Kidney capillary endothelial cell (primary cell): ENCODE measurements around the gene LTB4R.
"Not testable (repeated sequence)": the region's sequence is repeated elsewhere in the genome, so short reads cannot be mapped to it uniquely, and the experiment has no call there.

Source experiments
- DNase-seq: peaks from one replicate; pipeline ENCODE4 v3.0.0-alpha.2; 2018; ENCODE audit warnings: low spot score

Gene LTB4R

DNA sequence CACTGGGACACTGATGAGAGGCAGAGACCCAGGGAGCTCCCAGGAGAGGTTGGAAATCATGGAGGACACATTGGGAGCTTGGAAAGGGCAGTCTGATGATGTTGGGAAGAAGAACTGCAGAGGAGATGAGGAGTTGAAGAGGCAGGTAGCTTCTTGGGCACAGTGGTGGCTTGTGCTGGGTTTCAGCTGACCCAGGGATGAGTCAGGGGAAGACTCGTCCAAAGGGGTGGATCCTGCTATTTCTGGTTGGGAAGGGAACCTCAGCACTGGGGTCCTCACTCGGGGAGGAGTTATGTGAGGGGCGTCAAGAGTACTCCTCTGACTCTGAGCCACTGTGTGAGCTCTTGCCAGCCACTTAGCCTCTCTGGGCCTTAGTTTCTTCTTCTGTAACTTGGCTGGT is 12.0 kb downstream of the LTB4R start:
- no peak for DNase-seq

DNA sequence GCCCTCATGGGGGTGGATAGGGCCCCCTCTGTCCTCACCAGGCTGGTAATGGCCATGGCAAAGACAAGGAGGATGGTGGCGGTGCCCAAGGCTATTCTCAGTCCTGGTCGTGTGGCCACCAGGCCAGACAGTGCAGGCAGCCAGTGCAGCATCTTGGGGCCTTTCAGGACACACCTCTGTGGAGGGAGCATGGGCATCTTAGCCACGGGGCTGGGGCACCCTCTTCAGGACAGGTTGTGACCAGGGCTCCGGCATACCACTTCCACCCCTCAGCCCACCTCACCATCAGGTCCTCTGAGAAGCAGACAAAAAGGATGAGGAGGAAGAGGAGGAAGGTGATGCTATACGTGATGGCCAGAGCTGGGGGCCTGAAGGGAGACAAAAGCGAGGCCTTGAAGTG is 12.7 kb downstream of the LTB4R start:
- DNase-seq = no peak

DNA sequence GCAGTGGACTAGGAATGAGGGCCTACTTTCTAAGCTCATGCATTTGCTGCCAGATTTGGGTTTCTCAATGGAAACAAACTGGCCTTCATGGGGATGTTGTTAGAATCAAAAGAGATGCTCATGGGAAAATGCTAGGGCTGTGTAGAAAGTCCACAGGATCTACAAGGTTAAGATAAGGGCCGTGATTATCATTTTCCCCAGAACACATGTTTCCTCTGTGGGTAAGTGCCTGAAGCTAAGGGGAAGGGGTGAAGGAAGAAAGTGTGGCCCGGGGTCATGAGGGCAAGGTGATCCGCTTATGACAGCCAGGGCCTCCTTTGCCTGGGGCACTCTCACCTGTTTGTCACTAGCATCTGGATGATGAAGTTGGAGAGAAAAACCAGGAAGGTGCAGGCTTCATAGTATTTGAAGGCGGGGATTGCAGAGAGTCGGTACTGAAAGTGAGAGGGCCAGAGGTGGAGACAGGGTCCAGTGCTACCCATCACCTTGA is 13.8 kb downstream of the LTB4R start:
- DNase-seq = no peak

DNA sequence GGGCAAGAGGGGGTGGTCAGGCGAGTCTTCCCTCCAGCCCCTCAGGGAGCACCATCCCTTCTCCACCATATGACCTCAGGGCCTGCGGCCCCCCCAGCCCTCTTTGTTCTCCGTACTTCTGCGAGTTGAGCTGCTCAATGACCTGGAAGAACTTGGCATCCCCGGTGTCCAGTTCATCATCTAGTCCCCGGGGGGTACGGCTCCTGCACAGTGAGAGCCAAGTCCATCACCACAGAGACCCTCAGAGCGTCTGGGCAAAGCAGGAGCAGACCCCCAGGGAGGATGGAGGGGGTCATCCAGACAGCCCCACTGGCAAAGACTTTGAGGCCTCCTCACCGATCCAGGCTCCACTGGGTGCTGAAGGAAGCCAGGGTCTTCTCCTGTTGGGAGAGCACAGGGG is 14.7 kb downstream of the LTB4R start:
- DNase-seq = no peak

DNA sequence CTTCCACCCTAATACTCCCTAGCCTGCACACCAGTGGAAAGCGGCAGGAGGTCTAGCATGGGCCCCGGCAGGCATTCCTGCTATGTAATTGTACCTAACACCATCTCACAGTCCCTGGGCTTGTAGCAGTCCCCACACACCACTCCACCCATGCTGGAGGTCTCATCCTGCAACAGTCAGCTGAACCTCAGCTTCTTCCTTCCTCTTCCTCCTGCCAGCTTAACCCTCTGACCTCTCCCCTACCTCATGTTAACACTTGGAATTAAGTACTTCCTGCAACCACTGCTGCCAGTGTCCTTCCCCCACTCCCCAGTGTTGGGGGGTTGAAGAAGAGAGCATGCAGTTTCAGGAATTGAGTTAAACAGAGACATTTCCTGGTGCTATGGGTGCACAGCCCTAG is 16.0 kb downstream of the LTB4R start:
- no peak for DNase-seq

DNA sequence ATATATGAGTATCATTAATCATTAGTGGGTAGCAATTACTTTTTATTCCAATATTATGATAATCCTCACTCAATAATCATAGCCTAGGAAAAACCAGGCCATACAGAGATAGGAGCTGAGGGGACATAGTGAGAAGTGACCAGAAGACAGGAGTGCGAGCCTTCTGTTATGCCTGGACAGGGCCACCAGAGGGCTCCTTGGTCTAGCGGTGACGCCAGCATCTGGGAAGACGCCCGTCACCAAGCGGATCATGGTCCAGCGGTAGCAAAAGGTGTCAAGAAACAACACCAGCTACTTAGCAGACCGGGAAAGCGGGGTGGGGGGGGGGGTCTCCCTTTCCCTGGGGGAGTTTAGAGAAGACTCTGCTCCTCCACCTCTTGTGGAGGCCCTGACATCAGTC is 16.6 kb downstream of the LTB4R start:
- DNase-seq = not testable (repeated sequence)

DNA sequence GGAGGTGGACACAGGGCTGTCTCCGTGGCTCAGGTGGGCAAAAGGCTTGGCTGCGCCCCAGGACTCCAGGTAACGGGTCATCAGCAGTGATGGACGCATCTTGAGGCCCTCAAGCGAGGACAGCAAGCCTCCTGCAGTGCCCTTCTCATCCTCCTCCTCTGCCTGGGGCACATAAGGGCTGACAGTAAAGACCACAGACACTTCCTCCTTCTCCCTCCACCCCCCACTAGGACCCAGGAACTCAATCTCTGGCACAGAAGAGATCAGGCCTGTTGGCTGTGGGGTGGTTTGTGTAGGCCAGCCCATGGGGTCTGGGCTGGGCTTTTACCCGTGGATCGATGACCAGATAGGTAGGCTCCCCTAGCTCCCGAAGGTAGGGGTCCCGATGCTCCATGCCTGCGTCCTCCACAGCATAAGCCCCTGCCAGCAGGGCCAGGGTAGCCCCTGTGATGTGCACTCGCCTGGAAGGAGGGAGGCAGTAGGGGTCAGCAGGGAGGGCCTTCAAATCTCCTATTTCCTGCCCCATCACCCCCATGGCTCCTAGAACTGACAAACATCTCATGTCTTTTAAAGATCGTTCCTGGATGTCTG is 17.9 kb downstream of the LTB4R start:
- DNase-seq = no peak

DNA sequence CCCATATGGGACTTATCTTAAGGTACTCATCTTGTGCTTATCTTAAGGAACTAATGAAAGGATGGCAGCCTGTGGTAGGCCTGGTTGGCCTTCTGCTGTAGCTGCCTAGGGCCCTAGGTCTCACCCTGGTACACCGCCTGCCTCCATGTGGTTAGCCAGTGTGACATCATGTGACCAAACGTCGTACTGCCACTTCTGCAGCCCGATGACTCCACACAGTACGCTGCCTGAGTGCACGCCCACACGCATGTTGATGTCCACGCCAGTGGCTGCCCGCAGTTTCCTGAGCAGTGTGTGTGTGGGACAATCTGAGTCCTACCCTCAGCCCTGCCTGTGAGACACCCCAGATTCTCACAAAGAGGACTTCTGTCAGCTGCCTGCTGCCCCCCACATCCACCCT is 18.4 kb downstream of the LTB4R start:
- DNase-seq = no peak

DNA sequence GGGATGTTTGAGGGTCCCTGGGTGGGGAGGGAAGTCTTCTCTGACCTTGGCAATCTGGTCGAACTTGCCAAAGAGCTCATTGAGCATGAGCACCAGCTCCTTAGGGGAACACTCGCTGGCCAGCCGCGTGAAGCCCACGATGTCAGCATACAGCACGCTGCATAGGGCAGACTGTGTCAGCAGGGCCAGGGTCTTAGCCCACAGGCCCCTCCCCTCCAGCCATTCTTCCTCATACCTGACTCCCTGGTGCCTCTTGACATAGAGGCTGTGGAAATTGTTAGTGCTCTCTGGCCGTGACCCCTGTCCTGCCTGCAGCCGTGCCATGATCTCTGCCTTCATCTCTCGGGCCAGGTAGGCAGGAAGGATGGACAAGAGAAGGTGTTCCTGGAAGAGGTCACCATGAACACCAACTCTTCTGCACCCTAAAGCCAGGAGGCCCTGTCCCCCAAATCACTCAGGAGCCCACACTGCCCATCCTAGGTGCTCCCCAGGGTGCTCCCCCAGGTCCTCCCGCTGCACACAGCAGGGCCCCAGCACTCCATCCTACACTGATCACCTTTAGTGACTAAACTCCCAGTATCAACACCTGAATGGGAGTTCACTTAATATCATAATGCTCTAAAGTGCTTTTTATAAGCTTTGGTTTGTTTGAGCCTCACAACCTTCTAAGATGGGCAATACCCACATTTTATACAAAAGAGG is 19.8 kb downstream of the LTB4R start:
- DNase-seq = no peak

DNA sequence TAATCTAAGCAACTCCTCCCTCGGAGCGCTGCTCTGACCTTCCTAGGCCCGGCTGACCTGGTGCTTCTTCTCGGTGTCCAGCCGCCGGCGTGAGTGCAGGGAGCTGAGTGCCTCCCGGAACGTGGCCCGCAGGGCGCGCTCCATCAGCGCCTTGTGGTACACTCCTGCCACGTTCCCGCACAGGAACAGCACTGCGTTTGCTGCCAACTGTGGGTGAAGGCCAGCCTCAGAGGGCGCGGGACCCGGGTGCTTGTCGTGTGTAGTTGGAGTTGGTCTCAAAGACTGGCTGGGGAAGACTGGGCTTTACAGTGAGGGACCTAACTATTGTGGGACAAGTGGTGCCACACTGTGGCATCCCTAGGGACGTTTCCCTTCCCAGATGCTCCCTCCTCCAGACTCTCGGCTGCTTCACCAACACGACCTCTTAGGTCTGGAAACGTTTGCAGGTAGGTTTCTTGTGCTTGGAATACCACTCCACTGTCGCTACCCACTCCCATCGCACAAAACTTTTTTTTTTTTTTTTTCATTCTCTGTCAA is 20.5 kb downstream of the LTB4R start:
- DNase-seq = no peak

DNA sequence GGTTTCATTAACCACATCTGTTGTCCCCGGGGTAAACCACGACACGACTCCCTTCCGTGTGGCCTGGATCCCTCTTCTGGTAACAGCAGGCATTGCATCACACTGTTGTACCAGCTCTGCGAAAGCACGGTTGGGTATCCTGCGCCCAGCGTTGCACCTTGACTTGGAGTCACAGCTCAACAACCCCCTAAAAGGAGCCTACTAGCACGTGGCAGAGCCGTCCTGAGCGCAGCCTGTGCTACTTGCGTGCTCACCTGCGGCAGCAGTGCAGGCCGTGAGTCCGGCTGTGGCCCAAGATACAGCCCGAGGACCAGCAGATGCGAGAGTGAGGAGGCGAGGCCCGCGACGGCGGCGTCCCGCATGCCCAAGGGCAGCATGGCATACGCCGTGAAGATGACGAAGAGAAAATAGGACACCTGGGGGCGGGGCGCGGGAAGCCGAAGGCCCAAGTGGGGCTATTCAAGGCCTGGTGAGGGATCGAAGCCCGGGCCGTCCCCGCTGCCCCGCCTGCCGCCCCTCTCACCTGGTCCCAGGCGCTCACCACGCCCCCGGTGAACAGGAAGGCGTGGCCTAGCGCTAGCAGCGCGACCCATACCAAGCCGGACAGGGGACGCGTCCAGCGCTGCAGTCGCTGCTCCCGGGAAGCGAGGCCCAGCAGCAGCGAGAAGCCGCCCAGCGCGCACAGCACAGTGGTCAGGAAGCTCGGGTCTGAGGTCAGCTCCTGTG is 21.1 kb downstream of the LTB4R start:
- peak; percentile 58 for DNase-seq

DNA sequence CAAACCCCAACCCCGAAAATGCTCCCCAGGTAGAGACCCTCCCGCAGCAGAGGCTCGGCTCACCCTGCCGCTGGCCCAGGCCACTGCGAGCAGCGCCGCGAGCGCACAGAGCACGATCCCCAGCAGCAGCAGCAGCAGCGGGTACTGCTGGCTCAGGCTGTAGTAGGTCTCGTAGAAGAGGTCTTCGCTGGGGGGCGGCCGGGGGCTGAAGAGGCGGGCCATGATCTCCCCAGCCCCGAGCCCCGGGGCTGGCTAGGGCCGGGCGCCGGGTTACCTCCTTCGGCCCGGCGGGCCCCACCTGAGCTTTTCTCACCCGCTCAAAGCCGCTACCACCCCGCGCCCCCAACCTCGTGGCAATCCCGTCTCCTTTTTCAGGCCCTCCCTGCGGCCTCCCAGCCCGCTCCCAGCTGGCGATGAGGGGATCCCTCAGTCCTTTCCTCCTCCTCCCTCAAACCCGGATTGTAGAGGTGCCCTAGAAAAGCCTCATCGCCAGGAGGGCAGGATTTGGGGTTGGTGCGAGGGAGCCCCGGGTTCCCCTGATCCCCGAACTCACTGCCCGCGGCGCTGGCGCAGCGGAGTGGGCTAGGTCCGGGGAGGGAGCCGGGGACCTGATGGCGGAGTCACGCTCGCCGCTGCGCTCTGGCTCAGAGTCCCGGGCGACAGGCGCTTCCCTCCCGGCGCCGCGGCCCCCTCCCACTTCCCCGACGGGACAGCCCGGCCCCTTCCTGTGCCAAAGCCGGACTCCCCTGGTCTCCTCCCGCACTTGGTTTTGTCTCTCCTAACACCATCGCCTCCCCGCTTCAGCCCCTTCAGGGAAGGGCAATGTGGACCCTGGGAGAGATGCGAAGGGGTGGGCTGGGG is 23.4 kb downstream of the LTB4R start, which contains the start of gene ADCY4:
Gene ADCY4 (minus strand): TSS at position 641 of the 861 bp plus-strand sequence. CDS start 419 bp downstream, at position 222.
- peak; percentile 59 for DNase-seq

DNA sequence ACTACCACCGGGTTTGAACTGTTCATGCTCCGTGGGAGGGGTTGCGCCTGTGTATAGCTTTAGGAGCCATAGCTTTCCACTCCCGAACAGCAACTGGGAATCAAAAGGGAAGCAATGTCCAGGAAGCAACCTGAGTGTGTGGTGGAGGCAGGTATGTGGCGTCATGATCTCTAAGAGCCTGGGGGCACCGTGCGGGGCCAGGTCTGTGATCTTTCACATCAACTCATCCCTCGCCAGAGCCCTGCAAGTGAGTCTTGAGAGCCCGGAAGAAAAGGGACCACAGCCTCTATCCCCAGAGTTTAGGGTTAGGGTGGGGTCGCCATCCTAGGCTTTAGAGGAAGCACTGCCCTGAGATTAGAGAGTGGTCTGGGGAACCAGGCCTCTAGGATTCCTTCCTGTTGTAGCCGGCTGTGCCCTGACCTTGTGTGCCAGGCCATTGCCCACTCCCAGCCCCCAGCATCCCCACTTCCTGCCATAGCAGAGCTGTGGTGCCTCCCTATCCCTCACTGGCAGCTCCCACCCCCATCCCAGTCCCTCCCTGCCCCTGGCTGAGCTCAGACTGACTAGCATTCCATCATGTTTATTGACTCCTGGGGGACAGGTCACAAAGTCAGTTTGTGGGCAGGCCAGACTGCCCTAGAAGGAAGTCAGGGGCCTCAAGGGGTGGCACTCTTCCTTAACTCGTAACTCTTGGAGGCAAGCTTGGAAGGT is 24.3 kb downstream of the LTB4R start:
- DNase-seq = peak; percentile 76

DNA sequence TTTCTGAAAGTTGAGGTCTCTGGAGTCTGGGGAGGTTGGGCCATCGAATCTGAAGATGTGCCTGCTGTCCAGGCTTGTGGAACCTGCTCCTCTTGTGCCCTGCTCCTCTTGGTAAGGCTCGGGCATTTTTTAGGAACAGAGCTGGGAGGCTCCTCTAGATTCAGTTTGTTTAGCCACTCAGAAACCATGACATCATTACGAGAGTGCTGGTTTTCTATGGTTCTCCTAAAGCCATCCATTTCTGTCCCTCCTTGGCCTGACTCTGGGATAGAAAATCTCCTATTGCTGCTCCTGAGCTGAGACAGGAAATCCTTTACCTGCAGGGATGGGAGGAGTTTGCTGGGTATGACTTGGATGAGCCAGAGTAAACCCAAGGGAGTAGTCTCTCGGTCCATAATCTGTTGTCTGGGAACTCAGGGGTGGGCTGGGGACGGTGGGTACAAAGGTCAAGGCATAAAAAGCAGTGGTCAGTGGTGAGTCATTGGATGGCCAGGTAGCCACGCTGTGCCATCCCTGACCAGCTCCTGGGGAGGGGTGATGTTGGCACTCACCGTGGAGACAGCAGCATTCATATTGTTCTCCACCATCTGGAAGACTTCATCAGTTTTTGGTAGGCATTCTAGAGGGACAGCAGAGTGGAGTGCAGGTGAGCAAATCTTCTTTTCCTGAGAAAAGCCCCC is 26.0 kb downstream of the LTB4R start:
- no peak for DNase-seq

DNA sequence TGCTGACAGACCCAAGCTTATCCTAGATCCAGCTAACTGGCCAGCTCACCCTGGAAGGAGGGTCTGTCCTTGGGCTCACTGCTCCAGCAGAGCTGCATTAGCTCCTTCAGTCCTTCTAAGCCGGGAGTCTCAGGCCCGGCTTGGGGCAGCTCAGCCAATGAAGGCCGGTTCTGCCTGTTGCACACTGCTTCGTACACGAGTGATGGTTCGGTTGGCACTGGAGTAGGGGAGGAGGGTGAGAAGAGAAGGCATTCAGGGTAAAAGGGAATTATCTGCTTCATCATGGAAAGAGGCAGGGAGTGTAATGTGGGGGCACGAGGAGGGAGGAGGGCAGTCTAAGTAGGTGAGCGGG is 26.5 kb downstream of the LTB4R start:
- DNase-seq = no peak

DNA sequence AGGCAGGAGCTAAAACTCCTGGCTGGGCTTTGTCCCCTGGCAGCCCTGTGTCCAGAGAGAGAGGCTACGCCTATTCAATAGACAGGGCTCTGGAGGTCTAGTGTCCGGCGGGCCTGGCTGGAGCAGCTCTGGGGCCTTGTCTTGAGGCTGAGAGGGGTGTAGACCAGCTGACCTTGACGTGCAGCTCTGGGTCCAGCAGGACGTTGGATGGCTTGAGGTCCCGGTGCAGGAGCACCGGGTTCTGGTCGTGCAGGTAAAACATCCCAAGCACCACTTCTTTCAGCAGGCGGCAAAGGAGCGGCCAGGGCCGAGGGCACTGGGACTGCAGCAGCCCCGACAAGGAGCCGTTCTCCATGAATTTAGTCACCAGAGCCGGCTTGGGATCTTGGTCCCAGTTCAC is 27.5 kb downstream of the LTB4R start:
- DNase-seq = no peak

DNA sequence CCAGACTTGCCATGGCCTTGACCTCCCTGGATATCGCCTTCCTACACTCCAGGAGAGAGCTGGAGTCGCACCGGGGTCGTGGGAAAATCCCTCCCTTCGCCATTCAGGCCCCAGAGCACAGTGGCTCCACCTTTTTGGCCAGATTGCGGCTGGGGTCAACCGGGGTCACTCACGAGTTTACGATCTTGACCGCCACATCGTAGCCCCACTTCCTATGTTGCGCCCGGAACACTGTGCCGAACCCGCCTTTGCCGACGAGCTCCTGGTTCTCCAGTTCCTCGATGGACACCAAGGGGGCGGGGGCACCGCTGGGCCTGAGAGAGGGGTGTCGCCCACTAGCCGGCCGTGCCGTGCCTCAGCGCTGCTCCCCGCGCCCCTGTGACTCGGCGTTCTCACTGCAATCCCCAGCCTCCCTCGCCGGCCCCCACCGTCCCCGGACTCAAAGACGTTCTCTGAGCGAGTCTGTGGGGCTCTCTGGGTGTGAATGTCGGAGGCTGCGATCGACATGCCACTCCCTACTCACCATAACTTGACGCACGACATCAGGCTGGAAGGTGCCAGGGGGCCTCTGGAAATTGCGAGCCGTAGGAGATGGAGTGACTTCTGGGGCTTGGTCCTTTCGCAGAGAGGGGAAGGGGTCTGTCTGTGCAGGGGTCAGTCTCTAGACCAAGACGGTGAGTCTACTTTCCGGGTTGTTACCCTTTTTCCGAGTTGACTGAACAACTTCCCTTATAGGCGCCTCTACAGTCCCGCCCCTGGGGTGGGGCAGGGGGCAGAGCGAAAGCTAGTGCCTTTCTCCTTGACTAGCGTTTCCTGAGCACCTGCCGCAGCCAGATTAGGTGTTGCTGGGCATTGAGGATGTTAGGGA is 28.2 kb downstream of the LTB4R start, which contains the start of gene RIPK3:
Gene RIPK3 (minus strand): TSS at position 708 of the 868 bp plus-strand sequence. CDS start 165 bp downstream, at position 543.
- DNase-seq = peak; percentile 28

DNA sequence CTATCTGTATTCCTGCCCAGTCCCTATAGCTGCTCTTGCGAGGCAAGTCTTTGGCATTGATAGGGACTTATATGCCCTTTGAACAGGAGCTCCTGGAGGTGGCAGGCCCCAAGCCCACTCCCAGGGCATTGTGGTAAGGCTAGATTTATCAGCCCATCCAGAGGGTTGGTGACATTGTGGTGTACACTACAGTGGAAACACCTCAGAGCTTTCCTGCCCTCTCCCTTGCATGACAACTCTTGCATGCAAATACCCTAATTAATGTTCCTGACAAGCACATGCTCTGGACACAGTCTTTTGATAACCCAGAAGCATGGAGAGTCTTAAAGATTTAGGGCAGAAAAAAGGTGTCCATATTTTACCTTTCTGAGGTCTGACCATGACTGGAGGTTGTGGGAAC is 29.3 kb downstream of the LTB4R start:
- DNase-seq = no peak

DNA sequence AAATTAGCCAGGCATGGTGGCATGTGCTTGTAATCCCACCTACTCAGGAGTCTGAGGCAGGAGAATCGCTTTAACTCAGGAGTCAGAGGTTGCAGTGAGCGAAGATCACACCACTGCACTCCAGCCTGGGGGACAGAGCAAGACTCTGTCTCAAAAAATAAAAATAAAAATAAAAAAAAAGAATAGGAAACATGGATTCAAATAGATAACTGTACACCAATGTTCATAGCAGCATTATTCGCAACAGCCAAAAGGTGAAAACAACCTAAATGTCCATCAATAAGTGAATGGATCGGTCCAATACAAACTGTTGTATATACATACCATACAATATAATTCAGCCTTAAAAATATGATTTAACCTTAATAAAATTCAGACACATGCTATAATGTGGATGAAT is 31.6 kb downstream of the LTB4R start:
- DNase-seq = no peak
